GM19397 (cell line): Measurements from ENCODE around the gene TAS2R41.

Experiments used
- ATAC-seq: cut with Tn5 transposase; IDR thresholded peaks from one replicate; pipeline ENCODE4 v1.9.1; 2021; ENCODE audit warnings: mild to moderate bottlenecking, moderate library complexity; ENCODE audit not compliant: unreplicated experiment

The TAS2R41 gene

GRCh38 chr7:143492799-143493739, 15.4 kb downstream of the TAS2R41 start:
- no peak for ATAC-seq

GRCh38 chr7:143493751-143494150, 16.1 kb downstream of the TAS2R41 start:
- no peak for ATAC-seq

DNA sequence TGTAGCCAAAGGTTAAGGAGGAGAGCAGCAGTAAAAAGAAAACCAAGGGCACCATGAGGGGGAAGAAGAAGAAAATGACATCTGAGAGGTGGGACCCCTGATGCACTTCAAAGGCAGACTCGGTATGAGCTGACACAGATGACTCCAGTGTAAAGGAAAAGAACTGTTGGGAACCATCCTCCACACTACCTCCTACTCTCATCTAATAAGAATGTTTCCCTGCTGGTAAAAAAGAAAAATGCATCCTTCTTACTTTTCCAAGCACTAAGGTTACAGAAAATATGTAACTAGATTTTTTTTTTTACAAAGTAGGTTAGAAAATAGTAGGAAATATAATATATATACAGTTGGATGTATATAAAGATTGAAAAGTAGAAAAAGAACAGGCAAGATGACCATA, 16.9 kb downstream of the TAS2R41 start:
- no peak for ATAC-seq

DNA sequence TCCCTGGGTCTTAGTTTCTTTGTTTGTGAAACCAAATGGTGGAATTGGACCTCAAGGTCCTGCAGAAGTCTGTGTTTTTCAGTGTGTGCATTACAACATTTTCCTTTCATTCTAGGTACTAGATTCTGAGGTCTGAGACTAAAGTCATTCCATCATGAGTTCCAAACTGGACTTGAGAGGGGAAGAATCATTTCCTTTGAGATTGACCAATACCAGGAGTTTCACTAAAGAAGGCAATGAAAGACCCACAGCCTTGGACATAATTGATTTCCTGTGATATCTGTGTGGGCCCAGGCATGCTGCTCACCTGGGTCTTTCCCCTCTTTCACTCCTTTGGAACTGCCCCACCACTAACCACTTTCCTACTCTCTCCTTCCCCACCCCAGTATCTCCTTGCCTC, 18.2 kb downstream of the TAS2R41 start:
- ATAC-seq = no peak

GRCh38 chr7:143496263-143496662, 18.6 kb downstream of the TAS2R41 start:
- no peak for ATAC-seq

GRCh38 chr7:143497008-143497795, 19.5 kb downstream of the TAS2R41 start:
- no peak for ATAC-seq

DNA sequence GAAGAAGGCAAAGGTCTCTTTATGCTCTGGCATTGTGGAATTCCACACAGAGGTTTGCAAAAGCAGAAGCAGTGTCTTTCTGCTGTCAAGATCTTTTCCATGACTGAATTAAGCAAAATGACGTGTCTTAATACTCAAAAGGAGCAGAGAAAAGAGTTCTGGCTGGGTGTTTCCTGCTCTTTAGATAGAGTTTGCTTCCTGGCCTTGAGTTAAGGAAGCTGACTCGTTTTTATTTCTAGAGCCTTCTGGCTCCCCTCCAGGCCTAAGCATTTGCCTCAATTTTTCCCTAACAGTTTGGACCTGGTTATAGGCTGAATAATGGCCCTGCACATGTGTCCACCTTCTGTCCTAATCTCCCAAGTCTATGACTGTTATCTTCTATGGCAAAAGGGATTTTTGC, 21.6 kb downstream of the TAS2R41 start:
- ATAC-seq = no peak

DNA sequence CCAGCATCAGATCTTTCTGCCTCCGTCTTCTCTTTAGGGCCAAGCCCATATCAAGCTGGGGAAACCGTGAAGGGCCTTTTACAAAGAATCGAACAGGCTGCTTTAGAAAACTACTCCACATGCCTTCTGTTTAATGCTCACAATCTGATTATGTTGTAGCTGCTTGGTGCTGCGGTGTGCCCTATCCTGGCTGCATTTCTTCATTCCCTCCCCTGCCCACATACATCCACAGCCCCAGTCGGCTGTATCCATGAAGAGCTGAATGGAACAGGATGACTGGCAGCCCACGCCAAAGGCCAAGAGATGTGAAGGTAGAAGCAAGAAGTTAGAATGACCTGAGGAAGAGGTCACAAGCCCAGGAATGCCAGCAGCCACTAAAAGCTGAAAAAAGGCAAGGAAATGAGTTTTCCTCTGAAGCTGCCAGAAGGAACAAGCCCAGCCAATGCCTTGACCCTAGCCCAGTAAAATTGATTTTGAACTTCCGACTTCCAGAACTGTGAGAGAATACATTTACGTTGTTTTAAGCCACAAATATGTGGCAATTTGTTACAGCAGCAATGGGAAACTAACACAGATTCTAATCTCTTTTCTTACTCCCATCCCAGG, 22.2 kb downstream of the TAS2R41 start:
- no peak for ATAC-seq

GRCh38 chr7:143503261-143503660, 25.6 kb downstream of the TAS2R41 start:
- ATAC-seq = no peak

DNA sequence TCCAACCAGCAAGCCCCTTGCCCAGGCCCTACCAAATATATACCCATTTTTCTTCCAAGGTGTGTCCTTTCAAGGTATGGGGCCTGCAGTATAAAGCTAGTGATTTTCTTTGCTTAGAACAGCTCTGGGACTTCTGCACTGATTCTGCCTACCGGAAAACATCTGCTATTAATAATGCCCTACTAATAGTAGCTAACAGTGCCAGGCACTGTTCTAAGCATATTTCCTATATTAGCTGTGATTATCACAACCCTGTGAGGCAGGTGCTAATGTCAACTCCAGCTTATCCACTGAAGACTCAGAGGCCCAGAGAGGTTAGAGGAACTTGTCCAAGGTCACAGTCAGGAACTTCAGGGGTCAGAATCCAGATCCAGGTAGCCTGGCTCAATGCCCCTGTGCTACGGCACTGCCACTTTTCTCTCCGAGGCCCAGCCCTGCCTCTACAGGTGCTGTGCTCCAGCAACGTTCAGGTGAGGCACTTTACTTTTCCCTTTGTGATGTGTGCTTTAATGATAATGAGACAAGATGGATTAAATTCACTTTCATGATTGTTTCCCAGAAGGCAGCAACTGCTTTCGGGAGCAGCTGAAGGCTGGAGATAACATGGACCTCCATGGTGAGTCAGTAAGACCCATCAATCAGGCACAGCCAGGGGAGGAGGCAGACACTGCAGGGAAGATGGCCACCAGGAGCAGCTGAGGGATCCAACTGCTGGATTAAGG, 26.7 kb downstream of the TAS2R41 start:
- ATAC-seq = no peak

GRCh38 chr7:143504937-143505297, 27.2 kb downstream of the TAS2R41 start:
- no peak for ATAC-seq

- no peak for ATAC-seq
Measured at GRCh38 chr7:143505838-143506237, 28.2 kb downstream of the TAS2R41 start.

DNA sequence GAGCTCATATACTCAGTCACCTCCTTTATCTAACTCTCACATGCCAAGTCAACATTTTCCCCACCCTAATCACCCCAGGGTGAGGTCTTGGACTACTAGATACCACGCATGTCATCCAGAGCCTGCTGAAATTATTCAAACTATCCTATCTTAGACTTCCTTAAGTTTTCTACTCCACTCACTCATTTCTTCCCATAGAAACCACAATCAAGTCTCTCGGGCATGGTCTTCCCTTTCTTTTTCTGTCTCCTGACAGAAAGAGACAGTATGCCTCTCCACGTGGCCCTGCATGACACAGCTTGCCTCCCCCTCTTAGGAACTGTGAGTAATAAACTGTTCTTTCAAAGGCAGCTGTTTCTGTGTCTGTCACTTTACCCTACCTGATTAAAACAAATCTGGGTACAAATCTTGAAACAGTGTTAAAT, 29.4 kb downstream of the TAS2R41 start:
- no peak for ATAC-seq

DNA sequence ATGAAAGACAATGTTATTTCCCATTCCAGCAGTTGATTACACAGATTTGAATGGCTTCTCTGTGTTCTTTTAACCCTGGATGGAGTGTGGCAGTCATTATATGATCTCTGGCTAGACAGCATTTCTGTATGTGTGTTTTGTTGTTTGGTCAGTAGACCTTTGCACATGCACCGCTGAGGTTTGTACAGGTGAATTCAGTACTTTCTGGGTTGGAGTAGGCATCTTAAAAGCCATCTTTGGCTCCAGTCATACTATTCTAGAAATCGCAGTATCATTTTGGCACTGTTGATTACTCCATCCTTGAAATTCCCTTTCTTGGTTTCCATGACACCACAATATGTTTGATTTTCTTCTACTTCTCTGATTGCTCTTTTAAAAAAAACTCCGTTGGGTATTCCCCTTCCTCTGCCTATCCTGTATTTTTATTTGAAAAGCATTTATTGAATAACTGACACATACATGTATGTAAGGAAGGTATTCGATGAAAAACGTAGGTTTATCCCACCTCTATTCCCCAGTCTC, 29.9 kb downstream of the TAS2R41 start:
- ATAC-seq = no peak

DNA sequence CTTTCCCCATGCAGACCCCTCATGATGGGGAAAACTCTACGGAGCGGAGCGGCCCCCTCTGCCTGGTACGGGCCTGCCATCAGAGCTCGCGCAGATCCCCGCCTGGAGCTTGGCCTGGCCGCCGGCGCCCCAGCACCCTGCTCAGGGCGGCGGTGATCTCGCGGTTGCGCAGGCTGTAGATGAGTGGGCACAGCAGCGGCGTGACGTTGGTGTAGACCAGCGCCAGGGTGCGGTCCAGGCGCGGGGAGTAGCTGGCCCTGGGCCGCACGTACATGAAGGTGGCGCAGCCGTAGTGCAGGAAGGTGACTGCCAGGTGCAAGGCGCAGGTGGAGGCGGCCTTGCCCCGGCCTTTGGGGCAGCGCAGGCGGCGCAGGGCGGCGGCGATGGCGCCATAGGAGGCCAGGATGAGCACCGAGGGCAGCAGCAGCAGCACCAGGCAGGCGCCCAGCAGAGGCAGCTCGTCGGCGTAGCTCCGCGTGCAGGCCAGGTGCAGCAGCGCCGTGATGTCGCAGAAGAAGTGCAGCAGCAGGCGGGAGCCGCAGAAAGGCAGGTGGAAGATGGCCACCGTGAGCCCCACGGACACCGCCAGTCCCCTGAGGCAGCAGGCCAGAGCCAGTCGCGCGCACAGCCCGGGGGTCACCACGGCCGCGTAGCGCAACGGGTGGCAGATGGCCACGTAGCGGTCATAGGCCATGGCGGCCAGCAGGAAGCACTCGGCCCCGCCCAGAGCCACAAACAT, 33.4 kb downstream of the TAS2R41 start:
- ATAC-seq = no peak

- ATAC-seq = no peak
Measured at GRCh38 chr7:143511593-143512047, 33.9 kb downstream of the TAS2R41 start.

- ATAC-seq = no peak
Measured at GRCh38 chr7:143512488-143513340, 35.0 kb downstream of the TAS2R41 start.

GRCh38 chr7:143514487-143514886, 36.8 kb downstream of the TAS2R41 start:
- no peak for ATAC-seq
